AG04450 (cell line): Measurements from ENCODE around the gene PRDX6. TPM values are rescaled to one million over a fixed set of nuclear protein-coding genes. Genes with fewer than 3 reads are reported as not detected.

Experiments used
- CTCF ChIA-PET: fragments of 300-600, 350-600 bp; formaldehyde crosslinking; extraction: SDS; loops from one replicate; lab custom pipeline; 2022; ENCODE audit warnings: antibody characterized with exemption, inconsistent platforms; lab: Charles Lee
- POLR2A ChIA-PET: fragments of 350-600 bp; formaldehyde crosslinking; extraction: SDS; loops from one replicate; lab custom pipeline; 2021; ENCODE audit warnings: antibody characterized with exemption, inconsistent platforms; lab: Yijun Ruan, JAX
- DNase-seq: peaks from one replicate; pipeline ENCODE4 v3.0.0-alpha.2; 2011; ENCODE audit warnings: low read depth, low spot score
- H3K27ac ChIP-seq: one replicate; pipeline ENCODE4 v1.5.1; 2012; ENCODE audit warnings: low read depth, low read length, control low read depth
- H3K27me3 ChIP-seq: one replicate; pipeline ENCODE4 v1.6.0; 2012; ENCODE audit warnings: low read length; ENCODE audit not compliant: control insufficient read depth, insufficient read depth
- H3K4me3 ChIP-seq: 2 replicates; pipeline ENCODE4 v1.5.1; 2011; ENCODE audit warnings: mild to moderate bottlenecking, low read depth, low read length, control low read depth
- H3K9me3 ChIP-seq: 2 replicates; pipeline ENCODE4 v1.5.1; 2012; ENCODE audit warnings: low read length; ENCODE audit not compliant: control insufficient read depth, insufficient read depth
- polyA plus RNA-seq: library from polyadenylated mRNA; depleted of rRNA; stranded (reverse); fragments of >200 nt; gene quantifications from 2 replicates; pipeline ENCODE4 v1.2.3, GENCODE V29; 2011
- TF ChIP-seq, protein P1 (sequence below): IDR thresholded peaks from 2 replicates; pipeline ENCODE4 v1.5.1; 2011; ENCODE audit warnings: low read depth, low read length, control low read depth, inconsistent platforms

Gene PRDX6
- polyA plus RNA-seq, 1 experiment: 545 TPM

GRCh38 chr1:173484276-173484675 is 7.1 kb downstream of the PRDX6 start:
- ChIA-PET POLR2A (no interaction called here), CTCF (no interaction called here)
- TF ChIP-seq, protein P1, sequence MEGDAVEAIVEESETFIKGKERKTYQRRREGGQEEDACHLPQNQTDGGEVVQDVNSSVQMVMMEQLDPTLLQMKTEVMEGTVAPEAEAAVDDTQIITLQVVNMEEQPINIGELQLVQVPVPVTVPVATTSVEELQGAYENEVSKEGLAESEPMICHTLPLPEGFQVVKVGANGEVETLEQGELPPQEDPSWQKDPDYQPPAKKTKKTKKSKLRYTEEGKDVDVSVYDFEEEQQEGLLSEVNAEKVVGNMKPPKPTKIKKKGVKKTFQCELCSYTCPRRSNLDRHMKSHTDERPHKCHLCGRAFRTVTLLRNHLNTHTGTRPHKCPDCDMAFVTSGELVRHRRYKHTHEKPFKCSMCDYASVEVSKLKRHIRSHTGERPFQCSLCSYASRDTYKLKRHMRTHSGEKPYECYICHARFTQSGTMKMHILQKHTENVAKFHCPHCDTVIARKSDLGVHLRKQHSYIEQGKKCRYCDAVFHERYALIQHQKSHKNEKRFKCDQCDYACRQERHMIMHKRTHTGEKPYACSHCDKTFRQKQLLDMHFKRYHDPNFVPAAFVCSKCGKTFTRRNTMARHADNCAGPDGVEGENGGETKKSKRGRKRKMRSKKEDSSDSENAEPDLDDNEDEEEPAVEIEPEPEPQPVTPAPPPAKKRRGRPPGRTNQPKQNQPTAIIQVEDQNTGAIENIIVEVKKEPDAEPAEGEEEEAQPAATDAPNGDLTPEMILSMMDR: no peak
- no peaks in the 10 kb centered on the region for H3K9me3 ChIP-seq
- no peak overlapping the region for H3K27ac ChIP-seq
- H3K27me3 ChIP-seq: no peaks in the 10 kb centered on the region
- no peak overlapping the region for H3K4me3 ChIP-seq
- DNase-seq: no peak

DNA sequence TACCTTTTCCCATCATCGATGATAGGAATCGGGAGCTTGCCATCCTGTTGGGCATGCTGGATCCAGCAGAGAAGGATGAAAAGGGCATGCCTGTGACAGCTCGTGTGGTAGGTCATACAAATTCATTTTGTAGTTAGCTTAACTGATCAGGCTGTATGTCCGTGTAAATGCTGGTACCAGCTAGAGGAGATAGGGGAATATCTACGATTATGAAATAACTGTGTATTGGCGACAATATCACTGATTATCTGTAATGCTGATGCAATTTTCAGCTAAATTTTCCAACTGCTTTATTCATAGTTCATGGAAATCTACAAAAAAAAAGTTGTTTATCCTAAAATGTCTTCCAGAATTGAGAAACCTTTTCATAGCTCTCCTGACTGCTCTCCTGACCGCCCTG is 8.3 kb downstream of the PRDX6 start:
- H3K27me3 ChIP-seq: no peaks in the 10 kb centered on the region
- no peak overlapping the region for H3K27ac ChIP-seq
- DNase-seq: no peak
- H3K4me3 ChIP-seq: no peak overlapping the region
- ChIA-PET POLR2A (interaction anchor here (0.6 kb wide), 1 partner anchor 285 kb away, joined by 5 read pairs; no protein-coding TSS in a partner anchor), CTCF (interaction anchor here (0.7 to 1.7 kb wide), 2 partner anchors 54 to 1674 kb away, joined by 3 to 5 read pairs; no protein-coding TSS in a partner anchor)
- TF ChIP-seq, protein P1: no peak
- no peaks in the 10 kb centered on the region for H3K9me3 ChIP-seq

DNA sequence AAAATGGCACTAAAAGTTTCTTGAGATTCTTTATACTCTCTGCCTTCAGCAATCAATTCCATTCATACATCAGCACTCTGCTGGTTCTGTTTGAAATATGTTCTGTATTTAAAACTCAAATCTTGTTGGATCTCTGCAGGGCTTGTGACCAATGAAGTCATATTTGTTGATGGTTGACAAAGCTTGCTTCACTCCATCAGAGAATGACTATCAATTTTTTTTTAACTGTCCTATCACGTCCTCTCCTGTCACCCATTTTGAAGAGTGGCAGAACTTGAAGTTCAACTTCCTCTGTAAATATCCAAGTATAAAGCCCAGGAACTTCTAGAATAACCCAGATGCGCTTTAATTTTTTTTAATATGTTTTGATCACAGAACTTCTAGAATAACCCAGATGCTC is 10.9 kb downstream of the PRDX6 start:
- ChIA-PET CTCF (no interaction called here), POLR2A (no interaction called here)
- Histone ChIP-seq H3K27ac (no peak overlapping the region), H3K27me3 (no peaks in the 10 kb centered on the region), H3K9me3 (no peaks in the 10 kb centered on the region), H3K4me3 (no peak overlapping the region)
- TF ChIP-seq, protein P1: no peak
- no peak for DNase-seq

- Histone ChIP-seq H3K27me3 (no peaks in the 10 kb centered on the region), H3K4me3 (no peak overlapping the region), H3K27ac (no peak overlapping the region), H3K9me3 (no peaks in the 10 kb centered on the region)
- ChIA-PET CTCF (no interaction called here), POLR2A (no interaction called here)
- no peak for DNase-seq
- TF ChIP-seq, protein P1: no peak
Observed at GRCh38 chr1:173489149-173489600, 12.0 kb downstream of the PRDX6 start.

DNA sequence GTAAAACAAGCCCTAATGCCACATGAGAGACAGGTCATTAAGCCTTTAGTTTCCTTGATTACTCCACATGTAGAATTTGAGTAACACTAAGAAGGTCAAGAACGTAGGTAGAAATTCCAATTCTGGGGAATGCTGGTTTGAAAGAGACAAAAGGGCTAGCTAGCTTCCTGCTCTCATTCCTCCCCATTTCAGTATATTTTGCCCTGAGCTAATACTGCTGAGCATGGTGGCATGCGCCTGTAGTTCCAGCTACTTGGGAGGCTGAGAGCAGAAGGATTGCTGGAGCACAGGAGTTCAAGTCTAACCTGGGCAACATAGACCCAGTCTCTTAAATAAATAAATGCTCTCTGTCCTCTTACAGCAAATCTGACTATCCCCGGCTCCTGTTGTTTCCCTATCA is 12.8 kb downstream of the PRDX6 start:
- Histone ChIP-seq H3K4me3 (no peak overlapping the region), H3K27me3 (no peaks in the 10 kb centered on the region), H3K9me3 (no peaks in the 10 kb centered on the region), H3K27ac (no peak overlapping the region)
- DNase-seq: no peak
- TF ChIP-seq, protein P1: no peak
- ChIA-PET POLR2A (no interaction called here), CTCF (no interaction called here)
